Astrocyte (in vitro differentiated cells and primary cell): ENCODE measurements around the gene LRRC10.

Source experiments
- CTCF ChIP-seq: IDR thresholded peaks from 2 replicates; pipeline ENCODE4 v1.5.1; 2011; ENCODE audit warnings: low read depth, mild to moderate bottlenecking, inconsistent platforms, low read length, moderate library complexity; ENCODE audit not compliant: insufficient read depth
- EZH2 ChIP-seq: IDR thresholded peaks from 2 replicates; pipeline ENCODE4 v1.6.1; 2012; ENCODE audit warnings: mild to moderate bottlenecking, low read length, inconsistent platforms; ENCODE audit not compliant: insufficient read depth

GRCh38 chr12:69610729-69611128, at the start of gene LRRC10:
- TF ChIP-seq EZH2 (no peak), CTCF (no peak)
